GM18861 (cell line): ENCODE results near the gene NRF1.

Source experiments
- ATAC-seq: cut with Tn5 transposase; IDR thresholded peaks from one replicate; pipeline ENCODE4 v1.9.1; 2021; ENCODE audit not compliant: unreplicated experiment

Gene NRF1

GRCh38 chr7:129767120-129768015 lies 155.8 kb downstream of the NRF1 start:
- no peak for ATAC-seq

DNA sequence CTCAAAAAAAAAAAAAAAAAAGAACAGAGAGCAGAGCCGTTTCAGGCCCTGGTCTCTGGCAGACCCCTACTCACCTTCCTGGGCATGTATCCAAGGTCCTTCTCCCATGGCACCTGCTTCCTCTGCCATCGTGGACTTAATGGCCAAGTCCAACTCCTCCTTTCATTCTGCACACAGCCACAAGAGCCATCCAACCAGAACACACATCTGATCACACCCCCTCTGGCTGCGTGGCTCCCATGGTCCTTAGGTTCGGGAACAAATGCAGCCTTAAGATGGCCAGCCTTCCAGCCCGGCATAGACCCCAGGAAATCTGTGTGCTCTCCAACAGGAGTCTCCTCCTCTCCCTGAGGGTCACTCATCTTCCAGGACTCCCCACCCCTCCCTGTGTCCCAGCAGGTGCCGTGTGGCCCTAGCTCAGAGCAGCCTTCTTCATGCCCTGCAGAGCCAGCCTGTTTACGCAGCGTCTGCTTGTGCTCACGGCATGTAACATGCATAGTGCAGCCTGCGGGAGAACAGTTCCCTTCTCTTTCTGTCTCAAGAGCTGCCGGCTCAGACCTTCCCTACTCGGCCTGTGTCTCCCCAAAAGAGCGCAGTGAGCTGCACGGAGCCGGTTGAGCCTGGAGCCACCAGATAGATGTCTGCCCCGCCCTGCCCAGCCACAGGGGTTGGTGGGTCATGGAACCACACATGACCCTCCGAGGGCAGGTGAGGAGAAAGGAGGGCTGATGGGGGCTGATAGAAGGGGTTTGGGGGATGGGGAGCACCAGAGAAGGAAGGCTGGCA lies 157.3 kb downstream of the NRF1 start:
- no peak for ATAC-seq

GRCh38 chr7:129769400-129769774 lies 157.9 kb downstream of the NRF1 start:
- ATAC-seq: no peak

DNA sequence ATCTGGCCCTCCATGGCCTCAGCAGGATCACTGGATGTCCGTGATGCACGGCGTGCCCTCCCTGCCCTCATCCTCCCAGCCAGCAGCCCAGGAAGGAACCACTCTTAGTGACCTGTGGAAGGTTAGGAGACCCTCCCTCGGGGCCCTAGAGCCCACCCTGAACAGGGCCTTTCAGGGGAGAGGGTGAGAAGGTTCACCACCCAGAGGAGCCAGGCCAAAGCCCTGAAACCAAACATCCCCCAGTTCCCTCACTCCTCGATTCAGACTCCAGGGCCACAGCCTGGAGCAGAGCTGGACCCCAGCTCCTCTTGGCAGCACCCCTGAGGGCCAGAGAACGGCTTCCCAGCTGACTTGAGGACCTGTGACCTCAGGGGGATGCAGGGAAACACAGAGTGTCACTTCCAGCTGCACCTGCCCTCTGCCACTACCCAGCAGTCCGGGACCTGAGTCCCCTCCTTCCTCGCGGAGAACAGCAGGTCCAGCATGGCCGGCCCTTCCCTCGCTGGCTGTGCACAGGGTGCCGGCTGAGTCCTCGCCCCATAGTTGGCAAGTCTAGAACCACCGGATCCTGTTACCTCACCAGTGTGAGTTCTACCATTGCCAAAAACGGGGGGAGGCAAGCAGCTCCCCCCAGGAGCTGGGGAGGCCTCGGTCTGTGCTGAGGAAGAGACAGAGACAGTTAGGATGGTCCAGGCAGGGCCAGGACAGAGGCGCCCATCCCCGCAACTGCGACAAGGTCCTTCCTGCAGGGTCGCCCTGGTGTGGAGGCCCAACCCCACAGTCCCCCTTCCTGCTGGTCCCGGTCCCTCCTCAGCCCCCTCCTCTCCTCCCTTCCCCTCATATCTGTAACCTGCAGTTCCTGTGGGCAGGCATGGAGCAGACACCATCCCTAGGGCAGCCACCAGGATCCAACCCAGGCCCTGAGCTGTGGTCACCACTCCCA lies 158.6 kb downstream of the NRF1 start:
- ATAC-seq: no peak

DNA sequence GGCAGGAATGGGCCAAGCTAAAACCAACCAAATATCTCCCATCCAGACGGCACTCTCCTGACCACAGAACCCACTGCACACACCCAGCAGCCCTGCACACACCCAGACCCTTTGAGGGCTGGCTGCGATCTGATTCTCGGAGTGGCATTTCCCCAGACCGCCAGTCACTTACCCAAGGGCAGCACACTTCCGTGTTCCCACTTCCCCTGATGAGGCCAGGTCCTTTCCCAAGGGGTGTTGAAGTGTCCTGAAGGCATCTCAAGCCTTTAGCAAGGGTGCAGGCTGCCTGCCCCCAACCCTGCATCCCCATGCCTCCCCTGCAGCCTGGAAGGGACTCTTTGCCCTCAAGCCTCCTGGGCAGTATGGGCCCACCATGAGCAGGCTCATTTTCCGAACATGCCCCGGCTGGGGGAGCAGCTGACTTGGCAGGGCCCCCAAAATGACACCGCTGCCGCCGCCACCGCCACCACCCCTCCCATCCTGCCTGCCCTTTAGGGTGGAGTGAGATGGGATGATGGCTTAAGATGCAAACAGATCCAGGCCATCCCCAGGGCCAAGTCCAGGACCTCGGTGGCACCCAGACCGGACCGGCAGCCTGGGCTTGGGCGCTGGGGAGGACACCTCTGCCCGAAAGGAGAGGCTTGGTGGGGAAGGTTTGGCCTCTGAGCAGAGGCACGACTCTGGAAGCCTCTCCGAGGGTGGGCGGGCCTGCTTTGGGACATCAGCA lies 159.8 kb downstream of the NRF1 start:
- no peak for ATAC-seq

DNA sequence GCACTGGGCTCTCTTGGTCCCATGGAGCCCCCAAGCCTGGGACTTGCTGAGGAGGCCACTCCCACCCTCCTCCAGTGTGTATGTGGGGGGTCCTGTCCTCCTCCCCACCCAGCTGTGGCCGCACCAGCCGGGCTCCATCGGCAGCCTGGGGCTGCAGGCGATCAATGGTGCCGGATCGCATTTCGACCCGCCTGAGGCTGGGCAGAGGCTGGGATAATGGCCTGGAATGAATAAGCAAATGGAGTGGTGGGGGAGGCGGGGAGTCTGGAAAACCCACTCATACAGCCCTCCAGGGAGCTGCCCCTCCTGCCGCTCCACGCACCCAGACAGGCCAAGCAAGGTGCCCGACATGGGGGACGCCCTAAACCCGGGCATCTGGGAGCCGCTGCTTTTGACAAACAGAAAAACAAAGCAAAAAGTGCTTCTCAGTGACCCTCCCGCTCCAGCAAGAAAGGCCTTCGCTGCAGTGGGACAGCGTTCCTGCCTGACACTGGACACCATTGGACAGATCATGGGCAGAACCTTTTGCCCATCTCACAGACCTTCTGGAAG lies 160.5 kb downstream of the NRF1 start:
- ATAC-seq: no peak

- no peak for ATAC-seq
Measured at GRCh38 chr7:129772646-129773280, 161.2 kb downstream of the NRF1 start.

DNA sequence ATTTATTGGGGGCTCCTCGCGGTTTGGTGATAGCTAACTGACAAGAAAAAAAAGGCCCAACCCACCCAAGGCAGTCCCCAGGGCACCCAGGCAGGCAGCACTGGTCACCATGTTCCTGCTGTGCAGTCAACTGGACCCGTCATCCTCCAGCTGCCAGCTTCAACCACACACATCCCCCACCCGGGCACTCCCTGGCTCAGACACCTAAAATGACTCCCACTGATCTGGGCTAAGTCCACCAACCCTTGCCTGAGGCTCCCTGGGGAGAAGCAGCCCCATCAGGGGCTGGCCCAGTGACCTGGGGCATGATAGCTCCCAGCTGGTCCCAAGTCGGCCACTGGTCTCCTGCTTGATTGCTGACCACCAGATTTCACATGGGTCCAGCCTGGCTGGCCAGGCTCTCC lies 161.8 kb downstream of the NRF1 start:
- no peak for ATAC-seq

GRCh38 chr7:129773871-129774270 lies 162.4 kb downstream of the NRF1 start:
- ATAC-seq: no peak

GRCh38 chr7:129774359-129774758 lies 162.8 kb downstream of the NRF1 start:
- ATAC-seq: no peak

- ATAC-seq: no peak
Measured at GRCh38 chr7:129774871-129775694, 163.6 kb downstream of the NRF1 start.

DNA sequence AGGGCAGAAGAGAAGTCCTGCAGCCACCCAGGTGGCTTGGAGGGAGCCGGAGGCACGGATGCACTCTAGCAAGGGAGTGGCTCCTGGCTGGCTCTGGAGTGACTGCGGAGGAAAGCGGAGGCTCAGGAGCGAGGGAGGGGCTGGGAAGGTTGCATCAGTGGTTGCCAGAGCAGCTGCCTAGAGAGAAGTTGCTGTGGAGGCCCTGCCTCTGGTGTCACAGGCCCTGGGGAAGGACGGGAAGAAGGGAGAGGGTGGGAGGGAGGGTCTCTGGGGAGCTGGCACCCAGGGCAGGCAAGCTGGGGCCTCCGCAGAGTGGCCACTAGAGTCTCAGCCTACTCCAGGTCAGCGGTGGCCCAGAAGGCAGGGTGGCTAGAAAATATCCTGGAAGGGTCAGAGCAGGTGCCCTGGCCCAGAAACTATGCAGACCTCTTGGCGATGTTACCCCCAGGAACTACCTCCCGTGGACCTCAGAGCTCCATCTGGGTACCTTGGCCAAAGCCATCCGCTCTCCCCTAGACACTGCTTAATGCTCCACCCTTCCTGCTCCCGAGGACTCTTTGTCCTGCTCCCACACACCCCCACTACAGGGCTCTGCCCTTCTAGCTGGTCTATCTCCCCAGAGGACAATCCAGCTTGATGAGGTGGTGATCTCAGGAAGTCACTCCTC lies 164.3 kb downstream of the NRF1 start:
- ATAC-seq: no peak

DNA sequence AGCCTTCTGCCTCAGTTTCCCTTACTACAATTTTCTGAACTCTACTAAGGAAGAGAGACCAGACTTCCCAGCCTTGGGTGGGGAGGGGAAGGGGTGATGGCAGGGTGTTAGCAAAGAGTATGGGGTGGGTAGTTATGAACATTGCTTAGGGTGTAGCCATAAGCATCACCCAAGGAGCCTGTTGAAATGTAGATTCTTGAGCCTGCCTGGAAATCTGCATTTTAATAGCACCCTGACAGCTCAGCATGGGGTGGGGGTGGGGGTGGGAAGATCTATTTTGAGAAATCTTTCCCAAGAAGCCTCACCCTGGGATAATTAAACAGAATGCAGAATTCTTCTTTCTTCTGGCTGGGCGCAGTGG lies 164.8 kb downstream of the NRF1 start:
- ATAC-seq: no peak

DNA sequence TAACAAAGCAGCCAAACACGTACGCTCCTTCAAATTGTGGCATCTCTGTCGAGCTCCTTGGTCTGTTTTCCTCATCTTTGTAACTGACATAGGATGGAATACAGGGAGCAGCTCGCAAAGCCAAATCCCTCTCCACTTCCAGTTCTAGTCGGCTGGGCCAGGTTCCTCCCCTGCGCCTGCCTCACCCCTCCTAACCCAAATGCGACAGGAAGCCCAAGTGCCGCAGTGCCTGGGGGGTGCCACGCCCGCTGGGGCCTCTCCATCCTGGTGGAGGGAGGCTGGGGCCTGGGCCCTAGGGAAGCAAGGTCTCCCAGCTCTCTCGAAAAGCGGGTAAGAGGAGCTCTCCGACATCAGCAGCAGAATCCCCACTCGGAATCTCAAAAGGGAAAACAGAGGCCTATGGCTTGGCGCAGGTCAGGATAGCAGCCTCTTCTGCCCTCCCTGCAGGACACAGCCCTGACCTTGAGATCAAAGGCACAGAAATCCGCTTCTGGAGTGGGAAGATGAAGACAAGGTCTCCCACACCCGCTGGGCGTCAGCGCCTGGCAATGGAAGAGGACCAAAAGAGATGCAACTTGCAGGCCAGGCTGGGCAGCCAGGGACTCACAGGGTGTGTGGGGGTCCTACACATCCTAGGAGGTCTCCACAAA lies 165.8 kb downstream of the NRF1 start:
- ATAC-seq: no peak

DNA sequence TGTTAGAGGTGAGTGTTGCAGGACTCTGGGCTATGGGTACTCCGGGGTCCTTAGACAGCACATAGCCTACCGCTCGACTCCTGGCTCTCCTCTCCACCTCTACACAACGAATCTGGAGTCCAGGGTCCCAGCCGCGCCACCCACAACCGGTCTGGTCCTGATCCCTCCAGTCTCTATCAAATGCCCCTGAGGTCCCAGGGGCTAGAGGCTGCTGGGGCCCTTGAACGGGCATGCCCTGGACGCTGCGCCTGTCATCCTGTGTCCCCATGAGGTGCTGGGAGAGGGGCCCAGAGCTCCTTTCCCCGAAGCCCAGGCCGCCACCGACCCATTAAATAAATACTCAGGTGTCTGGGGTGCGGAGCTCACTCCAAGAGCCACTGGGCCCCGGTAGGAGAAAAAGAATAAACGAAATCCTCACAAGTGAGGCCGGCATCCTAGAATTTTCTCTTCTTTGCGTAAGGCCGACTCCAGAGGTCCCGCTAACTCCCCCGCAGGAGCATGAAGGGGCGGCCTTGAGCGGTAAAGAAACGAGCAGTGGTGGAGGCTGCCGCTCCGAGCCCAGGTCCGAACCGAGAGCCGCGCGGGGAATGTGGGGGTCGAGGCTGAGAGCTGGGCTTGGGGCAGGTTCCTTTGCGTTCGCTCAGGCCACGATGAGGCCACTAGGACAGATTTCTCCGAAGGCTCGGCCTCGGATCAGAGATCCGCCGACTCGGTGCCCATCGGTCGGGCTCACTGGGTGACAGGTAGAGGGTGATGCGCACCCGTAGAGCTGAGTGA lies 166.7 kb downstream of the NRF1 start:
- no peak for ATAC-seq

DNA sequence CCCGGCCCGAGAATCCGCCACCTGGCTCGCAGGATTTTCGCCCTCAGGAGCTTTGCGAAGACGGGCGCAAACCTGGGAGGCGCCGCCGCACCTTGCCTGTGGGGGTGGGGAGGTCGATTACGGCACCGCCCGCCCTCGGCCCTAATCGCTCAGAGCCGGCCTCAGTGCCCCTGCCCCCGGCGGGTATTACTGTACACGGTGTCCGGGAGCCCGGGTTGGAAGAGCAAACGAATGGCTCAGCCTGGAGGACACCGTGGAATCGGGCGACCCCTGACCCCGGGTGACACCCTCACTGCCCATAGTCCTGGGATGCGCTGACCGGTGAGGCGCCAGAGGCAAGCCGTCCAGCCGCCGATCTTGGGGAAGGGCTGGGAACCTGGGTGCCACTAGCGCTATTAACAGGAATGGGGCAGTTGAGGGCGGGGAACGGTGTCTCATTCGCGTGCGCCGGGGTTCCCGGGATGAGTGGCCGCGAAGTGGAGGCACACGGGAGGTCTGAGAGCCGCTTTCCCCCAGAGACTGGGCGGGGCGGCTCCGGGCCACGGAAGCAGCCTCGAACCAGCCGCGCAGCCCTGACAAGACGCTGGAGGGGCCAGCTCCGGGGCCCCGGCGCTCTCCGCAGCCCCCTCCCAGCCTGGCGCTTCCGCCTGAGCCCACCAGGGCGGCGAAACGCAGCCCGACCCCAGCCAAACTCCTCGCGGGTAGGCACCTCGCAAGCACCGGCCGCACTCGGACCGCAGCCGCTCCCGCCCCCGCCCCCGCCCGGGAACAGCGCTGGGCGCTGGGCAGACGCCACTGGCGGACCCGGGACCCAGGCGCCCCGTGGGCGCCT lies 167.5 kb downstream of the NRF1 start:
- ATAC-seq: no peak
